Mammary epithelial cell (primary cell): ENCODE measurements around the gene UCP3.

ENCODE experiments used
- CTCF ChIP-seq, 2 donors: IDR thresholded peaks in 1 of 2; conservative IDR thresholded peaks in 1 of 2; 2 replicates each; pipeline ENCODE4 v1.5.1; 2011 to 2012; ENCODE audit warnings: inconsistent platforms in 2 of 2, low read length in 2 of 2, mild to moderate bottlenecking in 2 of 2, control low read depth in 1 of 2, low read depth in 1 of 2; ENCODE audit not compliant: insufficient read depth in 1 of 2; ENCODE audit errors: extremely low read depth in 1 of 2
- EZH2 ChIP-seq: IDR thresholded peaks from 2 replicates; pipeline ENCODE4 v1.6.1; 2012; ENCODE audit warnings: low read length, inconsistent platforms, borderline replicate concordance

- TF ChIP-seq CTCF (conservative IDR thresholded peaks at IDR 0.05 in 1 of 2, IDR thresholded peaks at IDR 0.05 in 1 of 2; ENCODE audit: extremely low read depth in 1 of 2, insufficient read depth in 1 of 2, low read depth in 1 of 2, low read length in 2 of 2) (no peak), EZH2 (no peak)
These were observed 7.0 kb downstream of the UCP3 start for GRCh38 chr11:74001822-74002286.
